PC-9 (cell line): ENCODE measurements around the gene TSPAN32. TPM values are rescaled to one million over a fixed set of nuclear protein-coding genes. Genes with fewer than 3 reads are reported as not detected.

Experiments
- BruUV-seq: library from RNA; stranded (reverse); fragments of 400-500 nt; replicated peaks from 2 replicates; lab custom pipeline; 2021; lab: Mats Ljungman, UMichigan
- CTCF ChIA-PET: fragments of 300-600 bp; sonication (Branson Sonifier 250); formaldehyde crosslinking; loops from one replicate; lab custom pipeline; 2022; ENCODE audit warnings: antibody characterized with exemption; lab: Charles Lee
- POLR2A ChIA-PET: fragments of 300-600 bp; sonication (Branson Sonifier 250); formaldehyde crosslinking; loops from one replicate; lab custom pipeline; 2022; ENCODE audit warnings: antibody characterized with exemption; ENCODE audit not compliant: unreplicated experiment; lab: Charles Lee
- DNase-seq, 2 experiments: peaks; one replicate each; pipeline versions ENCODE4 v3.0.0 to v3.0.0-alpha.2; 2015 to 2022; ENCODE audit warnings: mixed read lengths in 1 of 2
- H2AFZ ChIP-seq: fragments of 200-600 bp; sonication (generic); 2 replicates; pipeline ENCODE4 v1.8.1; 2017; ENCODE audit warnings: antibody characterized with exemption
- H3F3A ChIP-seq: fragments of 200-600 bp; sonication (generic); 2 replicates; pipeline ENCODE4 v1.8.1; 2017; ENCODE audit warnings: antibody characterized with exemption, mild to moderate bottlenecking, low read depth; ENCODE audit not compliant: insufficient read depth
- H3K27ac ChIP-seq: fragments of 200-600 bp; sonication (generic); 2 replicates; pipeline ENCODE4 v1.6.1; 2016; ENCODE audit warnings: mixed run types
- H3K27me3 ChIP-seq: fragments of 200-600 bp; sonication (generic); 2 replicates; pipeline ENCODE4 v1.6.1; 2016; ENCODE audit warnings: low read depth, mixed run types; ENCODE audit not compliant: insufficient read depth
- H3K36me3 ChIP-seq: fragments of 200-600 bp; sonication (generic); 2 replicates; pipeline ENCODE4 v1.6.1; 2016; ENCODE audit warnings: low read depth, mixed run types
- H3K4me1 ChIP-seq: fragments of 200-600 bp; sonication (generic); replicated peaks from 2 replicates; pipeline ENCODE4 v1.6.1; 2016; ENCODE audit warnings: mixed run types; ENCODE audit not compliant: insufficient read depth
- H3K4me2 ChIP-seq: fragments of 200-600 bp; sonication (generic); 2 replicates; pipeline ENCODE4 v1.6.1; 2017; ENCODE audit warnings: mixed run types
- H3K4me3 ChIP-seq: fragments of 200-600 bp; sonication (generic); 2 replicates; pipeline ENCODE4 v1.6.1; 2016; ENCODE audit warnings: mixed run types
- H3K79me2 ChIP-seq: fragments of 200-600 bp; sonication (generic); 2 replicates; pipeline ENCODE4 v1.6.1; 2017; ENCODE audit warnings: low read depth, mixed run types
- H3K9me2 ChIP-seq: fragments of 200-600 bp; sonication (generic); 2 replicates; pipeline ENCODE4 v1.8.1; 2017; ENCODE audit warnings: mild to moderate bottlenecking; ENCODE audit not compliant: insufficient read depth
- H3K9me3 ChIP-seq: fragments of 200-600 bp; sonication (generic); 2 replicates; pipeline ENCODE4 v1.8.1; 2016; ENCODE audit warnings: low read depth; ENCODE audit not compliant: insufficient read depth
- H4K20me1 ChIP-seq: fragments of 200-600 bp; sonication (generic); 2 replicates; pipeline ENCODE4 v1.8.1; 2017; ENCODE audit not compliant: insufficient read depth
- CTCF ChIP-seq: fragments of 200-600 bp; sonication (generic); conservative IDR thresholded peaks from 2 replicates; pipeline ENCODE4 v1.6.1; 2017; ENCODE audit warnings: mixed run types, antibody characterized with exemption, mild to moderate bottlenecking, moderate library complexity
- EZH2 ChIP-seq: fragments of 200-600 bp; sonication (generic); IDR thresholded peaks from 2 replicates; pipeline ENCODE4 v1.8.0; 2017; ENCODE audit warnings: antibody characterized with exemption, low read depth
- intact Hi-C: fragments of 100-400 bp; cut with micrococcal nuclease; formaldehyde crosslinking; loops from one replicate; pipeline ENCODE4 v1.10.0; 2022; ENCODE audit not compliant: unreplicated experiment
- total RNA-seq: library from RNA; stranded (reverse); gene quantifications from 2 replicates; pipeline ENCODE4 v1.2.3, GENCODE V29; 2021

TSPAN32 gene
- total RNA-seq, 1 experiment from 2014 or later = not detected

DNA sequence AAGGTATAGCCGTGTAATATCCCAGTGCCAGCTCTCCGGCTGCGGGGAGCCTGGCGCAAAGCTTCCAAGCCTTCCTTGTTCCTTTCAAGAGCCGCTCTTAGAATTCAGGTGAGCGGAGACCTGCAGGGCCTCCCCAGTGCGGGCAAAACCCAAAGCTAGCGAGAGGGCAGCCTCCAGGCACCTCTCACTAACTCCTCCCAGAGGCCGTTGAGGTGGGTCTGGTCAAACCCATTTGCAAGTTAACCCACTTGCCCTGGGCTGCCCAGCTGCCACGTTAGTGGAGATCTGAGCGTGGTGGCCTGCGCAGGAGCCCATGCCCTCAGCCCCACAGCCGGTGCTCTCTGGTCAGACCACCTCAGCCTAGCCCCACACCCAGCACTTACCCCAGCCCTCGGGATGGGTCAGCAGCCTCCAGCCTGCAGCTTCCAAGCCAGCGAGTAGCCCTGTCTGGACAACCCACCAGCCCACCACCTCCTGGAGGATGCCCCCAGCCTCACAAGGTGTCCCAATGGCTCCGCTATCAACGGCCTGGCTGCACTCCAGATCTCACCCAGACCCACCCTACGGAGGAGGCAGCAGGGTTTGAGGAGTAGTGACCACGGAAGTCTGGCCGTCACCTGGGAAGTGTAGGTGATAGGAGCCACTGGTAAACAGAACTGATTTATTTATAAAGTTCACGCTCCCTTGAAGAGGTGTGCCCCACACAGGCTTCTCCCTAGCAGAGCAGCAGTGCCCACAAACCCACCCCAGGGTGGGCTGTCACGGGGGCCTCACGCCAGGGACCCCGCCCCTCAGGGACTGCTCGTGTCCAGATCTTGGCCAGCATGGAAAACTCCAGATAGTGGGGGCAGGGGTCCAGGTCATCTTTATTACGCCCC, 33.7 kb upstream of the TSPAN32 start:
- ChIA-PET POLR2A (no interaction called here), CTCF (no interaction called here)
- Histone ChIP-seq H3K36me3 (no peaks in the 10 kb centered on the region), H3K4me3 (no peak overlapping the region; the same call in 1 of the 2 replicates), H3K4me1 (no peaks in the 10 kb centered on the region), H2AFZ (no peak overlapping the region), H3K9me3 (no peaks in the 10 kb centered on the region), H3K27ac (no peak overlapping the region), H4K20me1 (no peaks in the 10 kb centered on the region), H3K9me2 (no peaks in the 10 kb centered on the region), H3K27me3 (no peaks in the 10 kb centered on the region), H3F3A (peaks cover 7% of the 10 kb centered on the region), H3K79me2 (no peaks in the 10 kb centered on the region), H3K4me2 (peak overlapping the region; percentile 75)
- no peak for DNase-seq
- TF ChIP-seq EZH2 = no peak
- TF ChIP-seq CTCF = no peak
- intact Hi-C loops = loop anchor here (2.0 kb wide), 1 partner anchor 65 kb away; no protein-coding TSS in a partner anchor
- no TSS peak for BruUV-seq

DNA sequence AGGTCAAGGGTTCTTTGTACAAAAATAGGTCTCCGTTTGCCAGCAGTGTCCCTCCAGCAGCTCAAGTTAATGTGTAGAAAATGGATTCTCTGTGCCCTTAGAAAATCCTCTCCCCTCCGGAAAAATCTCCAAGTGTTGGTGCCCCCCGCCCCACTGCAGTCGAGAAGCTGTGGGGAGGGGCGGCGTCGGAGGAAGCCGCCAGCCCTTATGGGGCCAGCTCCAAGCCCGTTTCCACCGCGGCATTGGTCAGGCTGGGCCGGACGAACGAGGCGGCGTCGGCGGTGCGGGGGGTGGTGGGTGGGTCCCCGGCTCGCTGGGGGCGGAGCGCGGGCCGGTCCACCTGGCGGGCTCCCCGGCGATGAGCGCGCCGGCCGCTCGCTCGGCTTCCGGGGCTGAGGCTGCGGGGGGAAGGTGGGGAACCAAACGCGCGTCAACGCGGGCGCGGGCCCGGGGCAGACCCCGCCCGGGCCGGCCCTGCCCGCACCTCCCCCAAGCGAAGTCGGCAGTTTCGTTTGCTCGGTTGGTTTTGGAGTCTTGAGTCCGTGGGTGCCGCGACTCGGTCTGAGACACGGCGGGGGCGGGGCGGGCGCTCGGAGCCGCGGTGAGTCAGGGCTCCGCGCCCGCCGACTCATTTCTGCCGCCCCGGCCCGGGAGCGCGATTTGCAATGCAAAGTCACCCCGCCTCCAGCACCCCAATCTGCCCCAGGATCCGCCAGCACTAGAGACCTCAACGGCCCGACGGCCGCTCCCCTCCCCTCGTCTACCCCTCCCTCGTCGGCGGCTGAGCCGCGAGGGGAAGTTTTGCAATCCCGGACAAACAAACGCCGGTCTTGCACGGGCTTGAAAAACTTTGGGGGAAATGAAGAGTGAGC, 32.8 kb upstream of the TSPAN32 start:
- TF ChIP-seq CTCF (no peak), EZH2 (no peak)
- Histone ChIP-seq H4K20me1 (no peaks in the 10 kb centered on the region), H3K4me1 (0 out of 2 replicates have a peak, but pooled peaks cover 5% of the 10 kb centered on the region), H3F3A (peaks cover 7% of the 10 kb centered on the region), H3K9me3 (no peaks in the 10 kb centered on the region), H3K27ac (0 out of 2 replicates have a peak overlapping the region, but pooled peaks have one; percentile 19), H3K4me2 (peak overlapping the region; percentile 75), H3K27me3 (no peaks in the 10 kb centered on the region), H2AFZ (peak overlapping the region; percentile 91), H3K9me2 (no peaks in the 10 kb centered on the region), H3K36me3 (no peaks in the 10 kb centered on the region), H3K79me2 (no peaks in the 10 kb centered on the region), H3K4me3 (peak overlapping the region; percentile 56)
- ChIA-PET CTCF (no interaction called here), POLR2A (no interaction called here)
- BruUV-seq = TSS peak; percentile 47
- DNase-seq = peak; percentile 49 to 51
- intact Hi-C loops = loop anchor here (2.0 kb wide), 1 partner anchor 66 kb away; no protein-coding TSS in a partner anchor
